ENCODE measurements around the gene LTB4R2.

DNA sequence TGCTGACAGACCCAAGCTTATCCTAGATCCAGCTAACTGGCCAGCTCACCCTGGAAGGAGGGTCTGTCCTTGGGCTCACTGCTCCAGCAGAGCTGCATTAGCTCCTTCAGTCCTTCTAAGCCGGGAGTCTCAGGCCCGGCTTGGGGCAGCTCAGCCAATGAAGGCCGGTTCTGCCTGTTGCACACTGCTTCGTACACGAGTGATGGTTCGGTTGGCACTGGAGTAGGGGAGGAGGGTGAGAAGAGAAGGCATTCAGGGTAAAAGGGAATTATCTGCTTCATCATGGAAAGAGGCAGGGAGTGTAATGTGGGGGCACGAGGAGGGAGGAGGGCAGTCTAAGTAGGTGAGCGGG is 27.9 kb downstream of the LTB4R2 start:
- TF ChIP-seq CTCF (conservative IDR thresholded peaks at IDR 0.05) (no peak), EZH2 (IDR thresholded peaks at IDR 0.05; ENCODE audit: low read depth) (no peak)

Data from PC-9 (cell line).